A673 (cell line): ENCODE data around the gene LENEP. TPM values are rescaled to one million over a fixed set of nuclear protein-coding genes. Genes with fewer than 3 reads are reported as not detected.

ENCODE experiments used
- BruUV-seq: library from RNA; stranded (reverse); fragments of 400-500 nt; replicated peaks from 2 replicates; lab custom pipeline; 2021; lab: Mats Ljungman, UMichigan
- CTCF ChIA-PET: fragments of 300-600 bp; sonication (Branson Sonifier 250); formaldehyde crosslinking; loops from one replicate; lab custom pipeline; 2022; ENCODE audit warnings: antibody characterized with exemption; lab: Charles Lee
- POLR2A ChIA-PET: fragments of 300-600 bp; sonication (Branson Sonifier 250); formaldehyde crosslinking; loops from one replicate; lab custom pipeline; 2022; ENCODE audit warnings: antibody characterized with exemption; ENCODE audit not compliant: low non-redundant PET; lab: Charles Lee
- DNase-seq: peaks from one replicate; pipeline ENCODE4 v3.0.0-alpha.2; 2015; ENCODE audit warnings: low spot score
- H3K27ac ChIP-seq: fragments of 200-600 bp; sonication (generic); 2 replicates; pipeline ENCODE4 v1.5.1; 2016; ENCODE audit warnings: mixed run types, low read depth, mild to moderate bottlenecking, mixed read lengths, antibody characterized with exemption, low read length; ENCODE audit not compliant: poor library complexity, severe bottlenecking
- H3K27me3 ChIP-seq: fragments of 200-600 bp; sonication (generic); replicated peaks from 2 replicates; pipeline ENCODE4 v1.6.1; 2017; ENCODE audit warnings: mixed run types, low read depth, mild to moderate bottlenecking, mixed read lengths, antibody characterized with exemption, low read length; ENCODE audit not compliant: insufficient read depth, poor library complexity
- H3K36me3 ChIP-seq: fragments of 200-600 bp; sonication (generic); 2 replicates; pipeline ENCODE4 v1.6.1; 2016; ENCODE audit warnings: mixed run types, mild to moderate bottlenecking, mixed read lengths, antibody characterized with exemption, low read length; ENCODE audit not compliant: insufficient read depth, poor library complexity, severe bottlenecking
- H3K4me1 ChIP-seq: fragments of 200-600 bp; sonication (generic); 2 replicates; pipeline ENCODE4 v1.6.1; 2017; ENCODE audit warnings: mixed run types, mild to moderate bottlenecking, mixed read lengths, antibody characterized with exemption, low read length; ENCODE audit not compliant: insufficient read depth, poor library complexity, severe bottlenecking
- H3K4me3 ChIP-seq: fragments of 200-600 bp; sonication (generic); 2 replicates; pipeline ENCODE4 v1.5.1; 2016; ENCODE audit warnings: low read depth, mixed run types, mild to moderate bottlenecking, mixed read lengths, low read length; ENCODE audit not compliant: poor library complexity, severe bottlenecking
- H3K9me3 ChIP-seq: fragments of 200-600 bp; sonication (generic); 2 replicates; pipeline ENCODE4 v1.6.1; 2016; ENCODE audit warnings: mixed run types, low read depth, mild to moderate bottlenecking, mixed read lengths, antibody characterized with exemption, low read length; ENCODE audit not compliant: poor library complexity, severe bottlenecking
- CTCF ChIP-seq: fragments of 300-800, 200-600 bp; sonication (generic); conservative IDR thresholded peaks from 2 replicates; pipeline ENCODE4 v1.5.1; 2017; ENCODE audit warnings: low read depth, mild to moderate bottlenecking, antibody characterized with exemption, low read length, moderate library complexity, mixed read lengths
- EZH2 ChIP-seq: fragments of 200-600 bp; sonication (generic); IDR thresholded peaks from 2 replicates; pipeline ENCODE4 v1.6.1; 2017; ENCODE audit warnings: borderline replicate concordance, low read depth, mild to moderate bottlenecking, mixed read lengths, antibody characterized with exemption, low read length; ENCODE audit not compliant: poor library complexity, severe bottlenecking
- intact Hi-C: fragments of 100-400 bp; cut with micrococcal nuclease; formaldehyde crosslinking; loops from one replicate; pipeline ENCODE4 v1.10.0; 2022; ENCODE audit not compliant: unreplicated experiment
- total RNA-seq: library from RNA; stranded (reverse); gene quantifications from 2 replicates; pipeline ENCODE4 v1.2.3, GENCODE V29; 2021

The LENEP gene
- total RNA-seq, 1 experiment from 2014 or later, result 1.4 TPM

GRCh38 chr1:154990276-154990675 lies 3.1 kb upstream of the LENEP start:
- CTCF ChIA-PET, result no interaction called here
- H3K27me3 ChIP-seq, result no peaks in the 10 kb centered on the region
- DNase-seq, result no peak
- no peak overlapping the region for H3K4me3 ChIP-seq
- no peaks in the 10 kb centered on the region for H3K4me1 ChIP-seq
- H3K9me3 ChIP-seq, result no peaks in the 10 kb centered on the region
- no TSS peak for BruUV-seq
- H3K27ac ChIP-seq, result no peak overlapping the region
- H3K36me3 ChIP-seq, result peaks cover 40% of the 10 kb centered on the region
- POLR2A ChIA-PET, result no interaction called here
- intact Hi-C loops, result no loop called here
- TF ChIP-seq CTCF, result no peak
- TF ChIP-seq EZH2, result no peak

GRCh38 chr1:154992721-154993571 lies 440 bp upstream of the LENEP start:
- H3K27ac ChIP-seq, result no peak overlapping the region
- POLR2A ChIA-PET, result interaction anchor here (0.5 kb wide), 1 partner anchor 18 kb away, joined by 4 read pairs; no protein-coding TSS in a partner anchor
- DNase-seq, result no peak

GRCh38 chr1:154994269-154994587 lies 842 bp downstream of the LENEP start:
- intact Hi-C loops, result no loop called here
- no TSS peak for BruUV-seq
- H3K9me3 ChIP-seq, result no peaks in the 10 kb centered on the region
- TF ChIP-seq CTCF, result no peak
- no peak for TF ChIP-seq EZH2
- H3K27ac ChIP-seq, result peak overlapping the region; percentile 63
- POLR2A ChIA-PET, result no interaction called here
- H3K4me1 ChIP-seq, result no peaks in the 10 kb centered on the region
- peaks cover 14% of the 10 kb centered on the region for H3K36me3 ChIP-seq
- no peaks in the 10 kb centered on the region for H3K27me3 ChIP-seq
- CTCF ChIA-PET, result interaction anchor here (0.9 to 1.2 kb wide), 2 partner anchors 21 to 23 kb away, joined by 3 to 4 read pairs; no protein-coding TSS in a partner anchor
- no peak overlapping the region for H3K4me3 ChIP-seq
- no peak for DNase-seq

More at GRCh38 chr1:154992721-154993571, 440 bp upstream of the LENEP start:
- H3K9me3 ChIP-seq, result no peaks in the 10 kb centered on the region
- H3K4me1 ChIP-seq, result no peaks in the 10 kb centered on the region
- CTCF ChIA-PET, result interaction anchor here (0.6 to 1.1 kb wide), 3 partner anchors 24 to 97 kb away, joined by 3 to 9 read pairs (median 8); no protein-coding TSS in a partner anchor
- H3K27me3 ChIP-seq, result no peaks in the 10 kb centered on the region
- BruUV-seq, result no TSS peak
- intact Hi-C loops, result no loop called here
- 0 out of 2 replicates have a peak, but pooled peaks have one; percentile 29 for TF ChIP-seq CTCF
- no peak for TF ChIP-seq EZH2
- no peak overlapping the region for H3K4me3 ChIP-seq
- peaks cover 26% of the 10 kb centered on the region for H3K36me3 ChIP-seq
